GM18505 (cell line): ENCODE measurements around the gene DNAJC5G.
"Not testable (repeated sequence)": the region's sequence is repeated elsewhere in the genome, so short reads cannot be mapped to it uniquely, and the experiment has no call there.

Source experiments
- ATAC-seq: cut with Tn5 transposase; IDR thresholded peaks from one replicate; pipeline ENCODE4 v1.9.1; 2021; ENCODE audit not compliant: unreplicated experiment
- POLR2A ChIP-seq: IDR thresholded peaks from 4 replicates; pipeline ENCODE4 v1.6.1; 2011; ENCODE audit warnings: borderline replicate concordance; ENCODE audit not compliant: insufficient read depth, insufficient read length; ENCODE audit errors: extremely low read depth

DNAJC5G gene

GRCh38 chr2:27315122-27315521 lies 39.9 kb downstream of the DNAJC5G start:
- TF ChIP-seq POLR2A = no peak
- no peak for ATAC-seq

DNA sequence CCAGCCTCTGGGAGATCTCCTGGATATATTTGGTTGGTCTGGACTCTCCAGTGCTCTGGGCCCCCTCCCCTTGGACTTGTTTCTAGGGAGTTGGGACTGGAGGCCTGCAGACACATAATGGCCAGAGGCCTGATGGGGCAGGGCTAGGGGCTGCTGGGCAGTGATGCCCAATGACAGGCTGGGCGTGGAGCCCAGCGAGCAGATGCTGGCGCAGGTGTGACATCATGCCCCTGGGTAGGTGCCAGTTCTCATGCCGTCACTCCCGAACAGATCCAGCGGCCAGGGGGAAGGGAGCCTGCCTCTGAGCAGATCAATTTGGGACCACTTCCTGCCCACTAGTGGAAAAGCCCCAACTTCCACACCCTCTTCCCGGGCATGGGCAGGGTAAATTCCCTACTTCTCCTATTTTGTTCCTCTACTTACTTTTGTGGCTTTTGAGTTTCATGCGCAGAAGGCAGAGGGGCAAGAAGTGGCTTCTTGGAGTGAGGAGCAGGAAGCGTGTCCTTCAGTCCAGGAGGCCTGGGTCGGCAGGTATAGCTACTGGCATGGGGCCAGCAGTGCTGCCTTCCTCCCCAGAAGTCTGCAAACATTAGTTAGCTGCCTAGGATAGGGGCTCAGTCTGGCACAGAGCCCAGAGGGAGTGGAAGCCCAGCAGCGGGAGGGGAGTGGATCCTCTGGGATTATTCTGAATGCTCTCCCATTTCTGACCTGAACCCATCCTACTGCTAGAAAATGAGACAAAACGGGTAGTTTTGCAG lies 41.6 kb downstream of the DNAJC5G start:
- no peak for ATAC-seq
- TF ChIP-seq POLR2A = no peak

DNA sequence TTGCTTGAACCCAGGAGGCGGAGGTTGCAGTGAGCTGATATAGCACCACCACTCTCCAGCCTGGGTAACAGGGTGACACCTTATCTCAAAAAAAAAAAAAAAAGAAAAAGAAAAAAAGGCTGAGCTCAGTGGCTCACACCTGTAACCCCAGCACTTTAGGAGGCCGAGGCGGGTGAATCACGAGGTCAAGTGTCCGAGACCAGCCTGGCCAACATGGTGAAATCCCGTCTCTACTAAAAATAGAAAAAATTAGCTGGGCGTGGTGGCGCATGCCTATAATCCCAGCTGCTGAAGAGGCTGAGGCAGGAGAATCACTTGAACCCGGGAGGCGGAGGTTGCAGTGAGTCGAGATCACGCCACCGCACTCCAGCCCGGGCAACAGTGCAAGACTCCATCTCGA lies 44.6 kb downstream of the DNAJC5G start:
- ATAC-seq = not testable (repeated sequence)

DNA sequence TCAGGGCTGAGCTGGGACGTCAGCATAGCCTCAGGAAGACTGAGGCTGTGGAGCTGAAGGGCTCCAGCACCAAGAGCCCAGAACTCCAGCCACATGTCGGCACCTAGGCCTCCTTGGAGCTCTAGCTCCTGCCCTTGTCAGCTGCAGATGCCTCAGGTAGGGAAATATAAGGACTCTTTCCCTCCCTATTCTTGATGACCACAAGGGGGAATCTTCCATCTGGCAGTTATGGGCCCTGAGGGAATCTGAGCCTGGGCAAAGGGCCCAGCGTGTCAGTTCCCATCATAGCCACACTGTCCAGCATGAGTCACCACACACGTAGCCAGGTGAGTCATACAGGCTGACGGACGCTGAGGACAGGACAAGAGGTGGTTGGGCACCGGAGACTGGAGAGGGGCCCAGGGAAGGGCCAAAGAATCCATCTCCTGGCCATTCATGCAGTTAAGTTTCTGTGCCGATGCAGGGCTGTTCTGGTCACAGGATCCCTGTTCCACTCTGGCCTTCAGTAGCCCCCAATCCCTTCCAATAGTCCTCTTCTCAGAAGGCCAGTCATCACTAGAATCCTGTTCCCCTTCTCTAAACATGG lies 45.8 kb downstream of the DNAJC5G start:
- ATAC-seq = no peak
- no peak for TF ChIP-seq POLR2A

DNA sequence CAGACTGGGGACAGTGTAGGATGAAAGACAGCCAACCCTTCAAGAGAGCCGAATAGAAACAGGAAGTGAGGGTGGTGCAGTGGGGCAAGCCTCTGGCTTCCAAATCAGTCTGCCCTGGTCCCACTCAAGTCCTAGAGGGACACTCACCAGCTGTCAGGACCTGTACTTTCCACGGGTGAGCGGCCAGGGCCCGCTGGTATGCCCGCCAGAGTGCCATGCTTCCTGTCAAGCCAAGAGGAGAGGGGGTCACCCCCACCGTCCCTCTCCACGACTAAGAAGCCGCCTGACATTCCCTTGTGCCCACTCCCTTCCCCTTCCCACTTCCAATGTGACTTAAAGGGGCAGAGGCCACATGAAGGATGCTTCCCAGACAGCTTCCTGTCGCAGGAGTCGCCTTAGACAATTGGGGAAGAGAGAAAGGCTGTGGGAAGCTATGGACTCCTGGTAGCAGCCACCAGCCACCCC lies 47.1 kb downstream of the DNAJC5G start:
- no peak for TF ChIP-seq POLR2A
- peak; percentile 32 for ATAC-seq

GRCh38 chr2:27322766-27323595 lies 47.7 kb downstream of the DNAJC5G start, which contains the start of gene MPV17:
TSS of gene MPV17 (minus strand) at chr2:27323097. CDS start at chr2:27322517, 580 bp downstream.
- TF ChIP-seq POLR2A = peak; percentile 94
- peak; percentile 84 for ATAC-seq

DNA sequence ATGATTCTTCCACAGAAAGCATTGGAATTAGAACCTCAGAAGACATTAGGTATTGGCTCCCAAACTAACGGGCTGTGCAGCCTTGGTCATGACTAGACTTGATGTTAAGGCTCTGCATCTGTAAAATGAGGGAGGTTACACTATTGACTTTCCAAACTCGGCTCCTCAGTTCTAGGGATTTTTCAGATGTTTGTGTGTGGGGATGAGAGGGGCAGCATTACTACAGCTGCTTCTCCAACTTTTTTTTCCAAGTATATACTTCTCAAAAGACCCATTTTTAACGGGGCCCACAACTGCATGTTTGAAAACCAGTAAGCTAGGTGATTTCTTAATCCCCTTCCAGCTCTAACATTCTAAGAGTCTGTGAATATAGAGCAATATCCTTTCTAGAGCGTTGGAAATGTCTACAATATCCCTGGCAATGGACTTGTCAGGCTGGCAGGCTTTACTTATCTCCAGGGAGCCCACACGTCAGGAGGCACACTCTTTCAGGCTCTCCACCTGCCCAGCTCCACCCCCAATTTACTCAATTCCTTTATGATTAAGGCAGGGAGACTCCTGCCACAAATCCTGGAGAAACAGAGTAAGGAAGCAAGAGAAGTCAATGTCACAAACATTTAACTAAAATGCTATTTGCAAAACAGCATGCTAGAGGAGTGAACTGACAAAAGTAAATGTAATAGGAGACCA lies 48.5 kb downstream of the DNAJC5G start:
- ATAC-seq = no peak
- TF ChIP-seq POLR2A = no peak

DNA sequence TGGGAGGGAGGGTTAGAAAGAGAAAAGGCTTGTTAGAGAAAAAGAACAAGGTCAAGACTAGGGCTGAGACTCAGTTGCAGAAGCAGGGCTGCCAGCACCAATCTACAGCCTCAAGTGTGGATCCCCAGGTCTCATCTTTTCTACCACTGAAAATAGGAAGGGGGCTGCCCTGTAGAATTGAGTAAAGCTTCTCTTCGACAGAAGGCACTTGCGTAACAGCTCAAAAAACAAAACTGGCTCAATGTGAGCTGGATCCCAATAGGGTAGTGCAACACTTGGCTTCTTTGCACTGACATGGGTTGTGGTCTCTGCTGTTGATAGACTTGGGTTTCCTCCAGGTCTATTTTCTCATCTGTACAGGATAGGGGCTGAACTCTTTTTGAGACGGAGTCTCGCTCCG lies 49.5 kb downstream of the DNAJC5G start:
- no peak for ATAC-seq

More for the DNA sequence above, 49.5 kb downstream of the DNAJC5G start:
- no peak for TF ChIP-seq POLR2A
